ENCODE data around the gene KNSTRN. TPM values are rescaled to one million over a fixed set of nuclear protein-coding genes. Genes with fewer than 3 reads are reported as not detected.

Gene KNSTRN
- total and polyA plus RNA-seq, 4 donors = 3.4 to 28.1 (median 8.9) TPM

- Histone ChIP-seq H3K4me3 (ENCODE audit: low read depth in 1 of 3, low read length in 3 of 3) (no peak overlapping the region), H3K27ac (ENCODE audit: low read depth in 1 of 2, low read length in 2 of 2) (no peak overlapping the region), H3K36me3 (ENCODE audit: control insufficient read depth in 4 of 4, insufficient read depth in 3 of 4, low read depth in 1 of 4, low read length in 3 of 4) (no peaks in the 10 kb centered on the region), H3K4me1 (ENCODE audit: control insufficient read depth in 4 of 4, insufficient read depth in 4 of 4, low read length in 3 of 4) (peaks cover 5 to 14% (median 10%) of the 10 kb centered on the region in 4 donors), H3K9ac (ENCODE audit: low read depth in 1 of 2, low read length in 2 of 2) (no peak overlapping the region), H3K27me3 (ENCODE audit: control insufficient read depth in 4 of 4, insufficient read depth in 4 of 4, low read length in 3 of 4) (no peaks in the 10 kb centered on the region), H3K9me3 (ENCODE audit: control insufficient read depth in 4 of 4, low read length in 3 of 4) (no peaks in the 10 kb centered on the region)
- TF ChIP-seq ZBTB33 (IDR thresholded peaks at IDR 0.05) = no peak
- no peak for TF ChIP-seq YY1 (IDR thresholded peaks at IDR 0.05)
- no peak for TF ChIP-seq JUND (IDR thresholded peaks at IDR 0.05)
- no peak for TF ChIP-seq EGR1 (IDR thresholded peaks at IDR 0.05; ENCODE audit: low read depth in 2 of 2)
- no peak for TF ChIP-seq ATF3 (IDR thresholded peaks at IDR 0.05)
- TF ChIP-seq HNF4A (conservative IDR thresholded peaks at IDR 0.05) = no peak
- TF ChIP-seq RAD21 (IDR thresholded peaks at IDR 0.05) = no peak
- no peak for TF ChIP-seq SP1 (IDR thresholded peaks at IDR 0.05)
- WGBS = 91% methylated on average over 5 of the region's 5 CpGs
- DNase-seq (ENCODE audit: low spot score) = no peak
Observed at GRCh38 chr15:40349163-40349562, 33.4 kb upstream of the KNSTRN start.

- no peaks in the 10 kb centered on the region for H3K27me3 ChIP-seq (ENCODE audit: control insufficient read depth in 4 of 4, insufficient read depth in 4 of 4, low read length in 3 of 4)
- DNase-seq (ENCODE audit: low spot score) = no peak
- TF ChIP-seq FOXA2 (IDR thresholded peaks at IDR 0.05) = no peak
- no peak for TF ChIP-seq SP1 (IDR thresholded peaks at IDR 0.05)
- no peak for TF ChIP-seq EGR1 (IDR thresholded peaks at IDR 0.05; ENCODE audit: low read depth in 2 of 2)
- TF ChIP-seq CTCF (IDR thresholded peaks at IDR 0.05; ENCODE audit: low read depth, low read length, missing input control) = no peak
- TF ChIP-seq RXRA (IDR thresholded peaks at IDR 0.05) = no peak
- no peak for TF ChIP-seq NR2F2 (IDR thresholded peaks at IDR 0.05)
- no peak overlapping the region for H3K9ac ChIP-seq (ENCODE audit: low read depth in 1 of 2, low read length in 2 of 2)
- no peak overlapping the region for H3K4me3 ChIP-seq (ENCODE audit: low read depth in 1 of 3, low read length in 3 of 3)
- 85% methylated on average over 7 of the region's 7 CpGs for WGBS
- H3K36me3 ChIP-seq (ENCODE audit: control insufficient read depth in 4 of 4, insufficient read depth in 3 of 4, low read depth in 1 of 4, low read length in 3 of 4) = no peaks in the 10 kb centered on the region
- H3K4me1 ChIP-seq (ENCODE audit: control insufficient read depth in 4 of 4, insufficient read depth in 4 of 4, low read length in 3 of 4) = peaks cover 6 to 18% (median 14%) of the 10 kb centered on the region in 4 donors
- H3K27ac ChIP-seq (ENCODE audit: low read depth in 1 of 2, low read length in 2 of 2) = no peak overlapping the region
- H3K9me3 ChIP-seq (ENCODE audit: control insufficient read depth in 4 of 4, low read length in 3 of 4) = no peaks in the 10 kb centered on the region
Observed at GRCh38 chr15:40352281-40352901, 30.1 kb upstream of the KNSTRN start.

GRCh38 chr15:40353697-40354096 lies 28.8 kb upstream of the KNSTRN start:
- DNase-seq (ENCODE audit: low spot score) = no peak
- no peak overlapping the region for H3K4me3 ChIP-seq (ENCODE audit: low read depth in 1 of 3, low read length in 3 of 3)
- WGBS = 30% methylated on average over 5 of the region's 5 CpGs
- H3K27me3 ChIP-seq (ENCODE audit: control insufficient read depth in 4 of 4, insufficient read depth in 4 of 4, low read length in 3 of 4) = no peaks in the 10 kb centered on the region
- no peak overlapping the region for H3K27ac ChIP-seq (ENCODE audit: low read depth in 1 of 2, low read length in 2 of 2)
- no peaks in the 10 kb centered on the region for H3K36me3 ChIP-seq (ENCODE audit: control insufficient read depth in 4 of 4, insufficient read depth in 3 of 4, low read depth in 1 of 4, low read length in 3 of 4)
- no peak overlapping the region for H3K9ac ChIP-seq (ENCODE audit: low read depth in 1 of 2, low read length in 2 of 2)
- H3K4me1 ChIP-seq (ENCODE audit: control insufficient read depth in 4 of 4, insufficient read depth in 4 of 4, low read length in 3 of 4) = peaks cover 9 to 29% (median 23%) of the 10 kb centered on the region in 4 donors
- no peaks in the 10 kb centered on the region for H3K9me3 ChIP-seq (ENCODE audit: control insufficient read depth in 4 of 4, low read length in 3 of 4)
- TF ChIP-seq RAD21 (IDR thresholded peaks at IDR 0.05) = peak; percentile 23 to 28
- TF ChIP-seq NR2F2 (IDR thresholded peaks at IDR 0.05) = peak; percentile 62
- no peak for TF ChIP-seq MAX (IDR thresholded peaks at IDR 0.05)
- TF ChIP-seq FOXA1 (IDR thresholded peaks at IDR 0.05) = no peak
- peak in 1 of 2 donors; percentile 61 for TF ChIP-seq EGR1 (IDR thresholded peaks at IDR 0.05; ENCODE audit: low read depth in 2 of 2)
- TF ChIP-seq SP1 (IDR thresholded peaks at IDR 0.05) = peak; percentile 69
- peak in 1 of 2 donors; percentile 42 for TF ChIP-seq GABPA (IDR thresholded peaks at IDR 0.05 in 1 of 2, conservative IDR thresholded peaks at IDR 0.05 in 1 of 2)
- TF ChIP-seq ATF3 (IDR thresholded peaks at IDR 0.05) = no peak
- no peak for TF ChIP-seq ZBTB33 (IDR thresholded peaks at IDR 0.05)
- TF ChIP-seq TAF1 (conservative IDR thresholded peaks at IDR 0.05) = no peak
- TF ChIP-seq RXRA (IDR thresholded peaks at IDR 0.05) = peak; percentile 67 to 87
- TF ChIP-seq HNF4G (IDR thresholded peaks at IDR 0.05) = peak; percentile 46
- no peak for TF ChIP-seq YY1 (IDR thresholded peaks at IDR 0.05)
- TF ChIP-seq JUND (IDR thresholded peaks at IDR 0.05) = peak in 1 of 2 donors; percentile 55

Data from liver (tissue), 9 donors.